Ishikawa (cell line): Measurements from ENCODE around the gene CLDN14.

ENCODE experiments used
- CEBPB ChIP-seq: IDR thresholded peaks from 2 replicates; pipeline ENCODE4 v1.6.1; 2012
- CREB1 ChIP-seq: IDR thresholded peaks from 2 replicates; pipeline ENCODE4 v1.6.1; 2012; ENCODE audit warnings: low read depth
- EGR1 ChIP-seq: IDR thresholded peaks from 2 replicates; pipeline ENCODE4 v1.6.1; 2012
- EP300 ChIP-seq: IDR thresholded peaks from 2 replicates; pipeline ENCODE4 v1.6.1; 2012; ENCODE audit warnings: borderline replicate concordance
- FOXM1 ChIP-seq: IDR thresholded peaks from 2 replicates; pipeline ENCODE4 v1.6.1; 2012; ENCODE audit warnings: low read depth, borderline replicate concordance
- MAX ChIP-seq: IDR thresholded peaks from 2 replicates; pipeline ENCODE4 v1.6.1; 2012
- NFIC ChIP-seq: IDR thresholded peaks from 2 replicates; pipeline ENCODE4 v1.6.1; 2012
- RAD21 ChIP-seq: IDR thresholded peaks from 2 replicates; pipeline ENCODE4 v1.6.1; 2012; ENCODE audit warnings: low read depth
- REST ChIP-seq: IDR thresholded peaks from 2 replicates; pipeline ENCODE4 v1.6.1; 2012; ENCODE audit warnings: low read depth, mild to moderate bottlenecking
- TAF1 ChIP-seq: IDR thresholded peaks from 2 replicates; pipeline ENCODE4 v1.6.1; 2012; ENCODE audit warnings: low read depth, mild to moderate bottlenecking
- TCF12 ChIP-seq: IDR thresholded peaks from 2 replicates; pipeline ENCODE4 v1.6.1; 2012; ENCODE audit warnings: low read depth
- TEAD4 ChIP-seq: IDR thresholded peaks from 2 replicates; pipeline ENCODE4 v1.6.1; 2012
- USF1 ChIP-seq: IDR thresholded peaks from 2 replicates; pipeline ENCODE4 v1.6.1; 2012
- YY1 ChIP-seq: IDR thresholded peaks from 2 replicates; pipeline ENCODE4 v1.6.1; 2012; ENCODE audit warnings: low read depth
- ZBTB7A ChIP-seq: IDR thresholded peaks from 2 replicates; pipeline ENCODE4 v1.6.1; 2012; ENCODE audit warnings: low read depth

CLDN14 gene

GRCh38 chr21:36472377-36472776 is 7.5 kb downstream of the CLDN14 start:
- no peak for TF ChIP-seq RAD21
- TF ChIP-seq CEBPB: no peak
- TF ChIP-seq ZBTB7A: no peak
- no peak for TF ChIP-seq EP300
- TF ChIP-seq MAX: no peak
- TF ChIP-seq NFIC: no peak
- TF ChIP-seq TAF1: no peak
- TF ChIP-seq USF1: no peak
- TF ChIP-seq YY1: no peak
- TF ChIP-seq TCF12: no peak
- no peak for TF ChIP-seq EGR1
- no peak for TF ChIP-seq CREB1
- no peak for TF ChIP-seq REST
- no peak for TF ChIP-seq FOXM1
- no peak for TF ChIP-seq TEAD4

GRCh38 chr21:36471254-36471723 is 8.6 kb downstream of the CLDN14 start:
- no peak for TF ChIP-seq EGR1
- TF ChIP-seq NFIC: no peak
- TF ChIP-seq FOXM1: no peak
- no peak for TF ChIP-seq TAF1
- no peak for TF ChIP-seq ZBTB7A
- TF ChIP-seq TCF12: no peak
- TF ChIP-seq CEBPB: no peak
- TF ChIP-seq TEAD4: no peak

GRCh38 chr21:36470294-36470693 is 9.6 kb downstream of the CLDN14 start:
- TF ChIP-seq TAF1 (no peak), ZBTB7A (no peak), TCF12 (peak; percentile 82), FOXM1 (no peak), MAX (peak; percentile 30; the same call in 1 of the 2 replicates), EP300 (peak; percentile 67; the same call in 1 of the 2 replicates), REST (no peak), YY1 (no peak), CEBPB (no peak), NFIC (peak; percentile 94), USF1 (no peak), CREB1 (no peak), TEAD4 (peak; percentile 88), RAD21 (peak; percentile 2; the same call in 1 of the 2 replicates), EGR1 (no peak)

GRCh38 chr21:36466061-36466511 is 13.8 kb downstream of the CLDN14 start:
- TF ChIP-seq FOXM1 (no peak), RAD21 (no peak), USF1 (no peak), TCF12 (no peak)

GRCh38 chr21:36465478-36465877 is 14.4 kb downstream of the CLDN14 start:
- no peak for TF ChIP-seq CEBPB
- no peak for TF ChIP-seq EP300
- TF ChIP-seq MAX: no peak
- TF ChIP-seq TEAD4: no peak
- TF ChIP-seq EGR1: no peak
- TF ChIP-seq TAF1: no peak
- no peak for TF ChIP-seq ZBTB7A
- TF ChIP-seq TCF12: no peak
- no peak for TF ChIP-seq RAD21

GRCh38 chr21:36464590-36464989 is 15.3 kb downstream of the CLDN14 start:
- TF ChIP-seq CEBPB: no peak
- TF ChIP-seq EGR1: no peak
- no peak for TF ChIP-seq ZBTB7A
